SU-DHL-6 (cell line): ENCODE data around the gene TRAF3IP1.

ENCODE experiments used
- H2AFZ ChIP-seq: fragments of 200-600 bp; sonication (generic); 2 replicates; pipeline ENCODE4 v1.6.1; 2014; ENCODE audit warnings: low read depth, mild to moderate bottlenecking, moderate library complexity, mixed read lengths, antibody characterized with exemption, low read length; ENCODE audit not compliant: severe bottlenecking
- H3F3A ChIP-seq: fragments of 200-600 bp; shearing (Covaris generic); 2 replicates; pipeline ENCODE4 v1.6.0; 2016; ENCODE audit warnings: antibody characterized with exemption, mild to moderate bottlenecking; ENCODE audit not compliant: insufficient read depth
- H3K27ac ChIP-seq: fragments of 200-600 bp; sonication (generic); 2 replicates; pipeline ENCODE4 v1.5.1; 2016; ENCODE audit warnings: low read depth, mild to moderate bottlenecking, low read length, moderate library complexity, mixed read lengths
- H3K27me3 ChIP-seq: fragments of 200-600 bp; sonication (generic), shearing (Covaris generic); 2 replicates; pipeline ENCODE4 v1.6.0; 2014; ENCODE audit warnings: mild to moderate bottlenecking, low read length
- H3K36me3 ChIP-seq: fragments of 200-600 bp; sonication (generic); 2 replicates; pipeline ENCODE4 v1.6.1; 2014; ENCODE audit warnings: mild to moderate bottlenecking, low read length, mixed read lengths
- H3K4me2 ChIP-seq: fragments of 300-600, 200-600 bp; shearing (Covaris generic), sonication (generic); 2 replicates; pipeline ENCODE4 v1.6.0; 2014; ENCODE audit warnings: low read length, low read depth, mild to moderate bottlenecking; ENCODE audit not compliant: poor library complexity, severe bottlenecking
- H3K4me3 ChIP-seq: fragments of 200-600 bp; sonication (generic); 2 replicates; pipeline ENCODE4 v1.5.1; 2014; ENCODE audit warnings: antibody characterized with exemption, low read length, mild to moderate bottlenecking, mixed read lengths; ENCODE audit not compliant: insufficient read depth, poor library complexity, severe bottlenecking
- H3K79me2 ChIP-seq: fragments of 200-600 bp; sonication (generic); 2 replicates; pipeline ENCODE4 v1.6.1; 2014; ENCODE audit warnings: mild to moderate bottlenecking, low read length, moderate library complexity; ENCODE audit not compliant: insufficient read depth
- H3K9ac ChIP-seq: fragments of 200-600 bp; sonication (generic); 2 replicates; pipeline ENCODE4 v1.7.0; 2014; ENCODE audit warnings: mild to moderate bottlenecking, low read length
- H3K9me2 ChIP-seq: fragments of 200-600 bp; sonication (generic); replicated peaks from 2 replicates; pipeline ENCODE4 v1.6.1; 2014; ENCODE audit warnings: low read length; ENCODE audit not compliant: insufficient read depth
- H3K9me3 ChIP-seq: fragments of 200-600 bp; sonication (generic); 2 replicates; pipeline ENCODE4 v1.6.1; 2014; ENCODE audit warnings: low read length, mixed read lengths; ENCODE audit not compliant: insufficient read depth
- H4K20me1 ChIP-seq: fragments of 200-600 bp; sonication (generic); 2 replicates; pipeline ENCODE4 v1.6.1; 2014; ENCODE audit warnings: low read depth, mild to moderate bottlenecking, antibody characterized with exemption, low read length, moderate library complexity, mixed read lengths
- CTCF ChIP-seq: fragments of 200-600 bp; sonication (generic); IDR thresholded peaks from one replicate; pipeline ENCODE4 v1.5.1; 2017; ENCODE audit warnings: antibody characterized with exemption, mild to moderate bottlenecking, low read length, moderate library complexity; ENCODE audit not compliant: insufficient read depth, poor library complexity, severe bottlenecking
- EZH2phosphoT487 ChIP-seq: fragments of 200-600 bp; sonication (generic), shearing (Covaris generic); conservative IDR thresholded peaks from 2 replicates; pipeline ENCODE4 v1.6.1; 2018; ENCODE audit warnings: mild to moderate bottlenecking, antibody characterized with exemption, low read length, moderate library complexity, mixed read lengths

TRAF3IP1 gene

GRCh38 chr2:238439917-238440316 lies 119.6 kb downstream of the TRAF3IP1 start:
- Histone ChIP-seq H3K4me2 (no peak overlapping the region), H3K27ac (no peak overlapping the region), H3K27me3 (no peaks in the 10 kb centered on the region), H2AFZ (no peak overlapping the region), H3K9me2 (no peaks in the 10 kb centered on the region), H3K4me3 (no peak overlapping the region), H3K36me3 (peaks cover 8% of the 10 kb centered on the region; the same call in 1 of the 2 replicates), H3K9me3 (no peaks in the 10 kb centered on the region), H3K9ac (no peak overlapping the region), H4K20me1 (peaks cover 17% of the 10 kb centered on the region), H3F3A (no peaks in the 10 kb centered on the region), H3K79me2 (peaks cover 56% of the 10 kb centered on the region)
- TF ChIP-seq EZH2phosphoT487, result no peak
- TF ChIP-seq CTCF, result no peak

- H3K4me2 ChIP-seq, result no peak overlapping the region
- no peak overlapping the region for H3K4me3 ChIP-seq
- H3K9me2 ChIP-seq, result no peaks in the 10 kb centered on the region
- peaks cover 17% of the 10 kb centered on the region for H4K20me1 ChIP-seq
- TF ChIP-seq EZH2phosphoT487 (no peak), CTCF (no peak)
- peaks cover 8% of the 10 kb centered on the region; the same call in 1 of the 2 replicates for H3K36me3 ChIP-seq
- no peaks in the 10 kb centered on the region for H3F3A ChIP-seq
- peaks cover 56% of the 10 kb centered on the region for H3K79me2 ChIP-seq
- H3K9ac ChIP-seq, result no peak overlapping the region
- no peaks in the 10 kb centered on the region for H3K9me3 ChIP-seq
- no peak overlapping the region for H2AFZ ChIP-seq
- no peaks in the 10 kb centered on the region for H3K27me3 ChIP-seq
- H3K27ac ChIP-seq, result no peak overlapping the region
Measured at GRCh38 chr2:238440331-238440730, 120.0 kb downstream of the TRAF3IP1 start.

GRCh38 chr2:238440767-238441166 lies 120.4 kb downstream of the TRAF3IP1 start:
- no peaks in the 10 kb centered on the region for H3F3A ChIP-seq
- H3K27ac ChIP-seq, result no peak overlapping the region
- H3K9me3 ChIP-seq, result no peaks in the 10 kb centered on the region
- no peaks in the 10 kb centered on the region for H3K27me3 ChIP-seq
- no peaks in the 10 kb centered on the region for H3K9me2 ChIP-seq
- H3K4me3 ChIP-seq, result no peak overlapping the region
- H3K36me3 ChIP-seq, result peaks cover 8% of the 10 kb centered on the region; the same call in 1 of the 2 replicates
- peaks cover 56% of the 10 kb centered on the region for H3K79me2 ChIP-seq
- H4K20me1 ChIP-seq, result peaks cover 17% of the 10 kb centered on the region
- H2AFZ ChIP-seq, result no peak overlapping the region
- no peak for TF ChIP-seq EZH2phosphoT487
- TF ChIP-seq CTCF, result no peak
- no peak overlapping the region for H3K9ac ChIP-seq
- H3K4me2 ChIP-seq, result no peak overlapping the region
